Tibial nerve (tissue), 3 donors: ENCODE data around the gene SLC25A4.

Experiments used
- EP300 ChIP-seq, 2 donors: sonication (generic); formaldehyde crosslinking; IDR thresholded peaks; one replicate each; pipeline ENCODE4 v1.6.1; 2017; ENCODE audit warnings: antibody characterized with exemption in 2 of 2, mild to moderate bottlenecking in 1 of 2
- POLR2A ChIP-seq, 2 donors: fragments of 450-650 bp; IDR thresholded peaks; one replicate each; pipeline ENCODE4 v1.6.1; 2017; ENCODE audit warnings: antibody characterized with exemption in 2 of 2, mild to moderate bottlenecking in 2 of 2, moderate library complexity in 2 of 2

- TF ChIP-seq EP300 (IDR thresholded peaks at IDR 0.05) (no peak), POLR2A (IDR thresholded peaks at IDR 0.05) (no peak)
These were observed 53.4 kb downstream of the SLC25A4 start for GRCh38 chr4:185196437-185196836.
